ENCODE results near the gene ZNF330.

ZNF330 gene

DNA sequence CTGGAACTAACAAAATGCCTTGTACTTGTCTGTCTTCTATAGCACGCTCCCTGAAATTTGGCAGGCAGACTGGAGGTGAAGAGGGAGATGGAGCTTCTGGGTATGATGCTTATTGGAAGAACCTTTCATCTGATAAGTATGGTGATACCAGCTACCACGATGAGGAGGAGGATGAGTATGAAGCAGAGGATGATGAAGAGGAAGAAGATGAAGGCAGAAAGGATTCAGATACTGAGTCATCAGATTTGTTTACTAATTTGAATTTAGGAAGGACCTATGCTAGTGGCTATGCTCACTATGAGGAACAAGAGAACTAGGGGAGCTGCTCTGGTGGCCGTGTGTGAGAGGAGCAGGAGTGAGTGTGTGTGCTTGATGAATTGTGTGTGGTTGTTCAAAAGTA lies 13.0 kb downstream of the ZNF330 start:
- no peak for DNase-seq (ENCODE audit: low spot score)

DNA sequence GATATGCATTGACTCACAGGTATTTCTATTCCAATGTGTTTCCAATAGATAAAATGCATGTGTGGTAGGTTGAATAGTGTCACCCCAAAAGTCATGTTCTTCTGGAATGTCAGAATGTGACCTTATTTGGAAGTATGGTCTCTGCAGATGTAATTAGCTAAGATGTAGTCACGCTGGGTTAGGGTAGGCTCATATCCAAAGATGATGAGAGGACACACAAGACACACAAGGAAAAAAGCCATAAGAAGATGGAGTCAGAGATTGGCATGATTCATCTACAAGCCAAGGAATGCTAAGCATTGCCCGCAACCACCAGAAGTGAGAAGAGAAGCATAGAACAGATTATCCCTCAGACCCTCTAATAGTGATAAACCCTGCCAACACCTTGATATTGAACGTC lies 17.5 kb downstream of the ZNF330 start:
- no peak for DNase-seq (ENCODE audit: low spot score)

DNA sequence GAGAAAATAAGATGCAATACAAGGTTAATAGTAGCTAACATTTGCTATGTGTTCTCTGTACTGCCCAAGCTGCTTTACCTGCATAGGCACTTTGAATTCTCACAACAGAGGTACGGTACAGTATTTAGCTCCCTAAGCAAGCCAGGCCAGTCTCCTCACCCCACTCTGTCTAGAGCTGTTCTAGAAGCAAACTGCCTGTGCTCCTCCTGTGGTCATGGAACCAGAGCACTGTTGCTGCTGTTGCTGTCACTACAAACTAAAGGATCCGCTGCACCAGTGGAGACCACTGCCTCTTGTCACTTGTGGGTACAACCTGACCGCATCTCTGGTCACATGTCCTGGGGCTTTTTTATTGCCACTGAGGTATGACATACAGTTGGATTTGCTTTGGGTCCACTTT lies 19.6 kb downstream of the ZNF330 start:
- DNase-seq (ENCODE audit: low spot score), result no peak

DNA sequence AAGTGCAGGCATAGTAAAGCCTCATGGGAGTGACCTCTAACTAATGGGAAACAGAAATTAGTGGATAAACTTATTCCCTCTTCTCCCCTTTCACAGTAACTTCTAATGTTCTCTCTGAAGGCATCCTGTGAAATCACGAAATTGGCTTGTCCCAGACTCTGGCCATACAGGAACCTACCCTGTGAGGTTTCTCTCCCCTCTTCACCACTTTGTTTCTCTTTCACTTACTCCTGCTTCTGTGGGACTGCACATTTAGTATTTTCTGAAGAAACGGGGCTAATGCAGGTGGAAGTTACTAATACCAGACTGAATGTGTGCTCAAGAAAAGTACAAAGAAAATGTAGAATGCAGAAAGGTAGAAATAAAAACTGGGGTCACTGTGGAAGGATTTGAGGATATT lies 20.0 kb downstream of the ZNF330 start:
- DNase-seq (ENCODE audit: low spot score), result no peak

DNA sequence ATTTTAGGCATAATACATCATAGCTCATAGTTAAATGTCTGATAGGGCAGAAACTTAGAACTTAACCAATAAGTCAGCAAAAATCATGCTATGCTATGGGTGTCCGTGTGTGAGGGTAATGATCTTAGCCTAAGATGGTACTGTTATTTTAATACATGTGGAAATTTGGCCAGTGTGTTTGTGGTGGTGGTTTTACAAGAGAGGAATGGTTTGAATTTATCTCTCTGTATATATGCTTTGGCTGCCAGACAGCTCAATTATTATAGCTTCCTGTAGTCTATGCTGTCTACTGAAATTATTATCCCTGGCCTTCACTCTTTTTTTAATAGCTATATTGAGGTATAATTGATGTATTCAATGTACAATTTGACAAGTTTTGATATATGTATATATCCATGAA lies 21.3 kb downstream of the ZNF330 start:
- no peak for DNase-seq (ENCODE audit: low spot score)

DNA sequence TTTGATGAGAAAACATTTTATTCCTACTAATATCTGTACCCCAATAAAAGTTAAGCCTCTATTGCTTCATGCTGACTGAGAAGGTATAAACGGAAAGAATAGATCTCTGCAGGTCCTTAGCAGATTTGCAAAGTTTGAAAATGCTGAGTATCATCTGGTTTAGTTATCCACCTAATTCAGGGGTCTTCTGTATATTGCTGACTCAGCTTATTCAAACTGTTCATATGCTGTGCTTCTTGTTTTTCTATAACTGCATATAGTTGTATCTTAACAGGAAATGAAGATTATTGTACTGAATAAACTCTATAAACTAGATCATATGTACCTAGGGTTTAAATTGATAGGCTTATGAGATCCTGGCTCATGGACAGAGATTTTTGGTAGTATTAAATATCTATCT lies 23.7 kb downstream of the ZNF330 start:
- DNase-seq (ENCODE audit: low spot score), result no peak

DNA sequence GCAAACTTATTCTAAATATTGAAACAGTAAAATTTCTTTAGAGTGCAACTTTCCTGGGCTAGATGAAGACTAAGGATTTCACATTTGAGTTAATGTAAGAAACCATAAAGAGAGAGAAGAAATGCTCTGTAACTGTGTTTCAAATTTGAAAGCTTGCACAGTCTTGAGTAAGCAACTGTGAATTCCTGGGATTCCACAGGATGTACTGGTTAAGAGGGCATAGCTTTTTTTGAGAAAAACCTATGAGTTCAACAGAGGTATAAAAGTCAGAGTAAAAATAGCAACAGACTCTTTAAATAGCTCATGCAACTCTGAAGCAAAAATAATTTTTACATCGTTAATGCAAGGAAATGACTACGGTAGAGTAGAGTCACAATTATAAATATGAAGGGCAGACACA lies 25.5 kb downstream of the ZNF330 start:
- DNase-seq (ENCODE audit: low spot score), result no peak

DNA sequence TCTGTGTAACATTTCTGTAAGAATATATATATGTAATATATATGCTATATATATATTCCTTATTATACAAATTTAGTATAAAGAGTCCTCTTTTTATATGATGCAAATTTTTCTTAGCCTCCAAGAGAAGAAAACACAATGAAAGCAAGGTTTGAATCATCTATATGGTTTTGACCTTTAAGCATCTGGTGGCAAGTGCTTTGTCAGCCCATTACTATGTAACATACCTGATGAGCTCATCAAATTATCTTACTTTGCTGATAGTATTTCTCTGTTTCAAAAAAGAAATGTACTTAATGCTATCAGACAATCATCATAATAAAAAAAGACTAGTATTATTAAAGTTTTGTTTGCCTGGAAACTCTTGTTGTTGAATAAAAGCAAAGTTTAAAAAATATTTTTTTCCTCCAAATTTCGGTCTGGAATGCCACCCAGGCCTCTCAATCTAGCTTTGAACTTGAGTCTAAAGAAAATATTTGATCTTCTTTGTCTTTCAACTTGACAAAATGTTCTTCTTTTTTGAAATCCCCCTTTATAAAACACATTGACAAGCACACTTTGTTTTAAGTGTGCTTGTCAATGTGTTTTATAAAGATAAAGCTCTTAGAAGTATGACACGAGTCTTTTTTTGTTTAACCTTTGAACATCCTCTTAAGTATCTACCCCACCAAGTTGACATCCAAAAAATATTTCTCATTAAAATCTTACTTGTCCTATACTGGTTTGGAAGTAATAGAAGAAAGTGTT lies 26.2 kb downstream of the ZNF330 start:
- no peak for DNase-seq (ENCODE audit: low spot score)

DNA sequence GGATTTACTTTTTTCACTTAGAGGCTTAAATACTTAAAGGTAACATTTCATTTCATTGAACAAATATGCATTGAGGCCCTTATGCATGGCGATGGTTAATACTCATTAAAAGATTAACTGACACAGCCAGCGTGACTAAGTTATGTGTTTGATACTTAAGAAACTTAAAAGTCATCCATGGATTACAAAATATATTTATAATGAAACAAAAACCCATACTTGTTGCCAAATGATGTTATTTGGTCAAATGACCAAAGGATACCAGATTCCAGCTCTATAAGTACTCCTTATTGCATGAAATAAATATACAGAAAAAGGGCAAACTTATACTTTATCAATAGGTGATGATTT lies 26.7 kb downstream of the ZNF330 start:
- no peak for DNase-seq (ENCODE audit: low spot score)

DNA sequence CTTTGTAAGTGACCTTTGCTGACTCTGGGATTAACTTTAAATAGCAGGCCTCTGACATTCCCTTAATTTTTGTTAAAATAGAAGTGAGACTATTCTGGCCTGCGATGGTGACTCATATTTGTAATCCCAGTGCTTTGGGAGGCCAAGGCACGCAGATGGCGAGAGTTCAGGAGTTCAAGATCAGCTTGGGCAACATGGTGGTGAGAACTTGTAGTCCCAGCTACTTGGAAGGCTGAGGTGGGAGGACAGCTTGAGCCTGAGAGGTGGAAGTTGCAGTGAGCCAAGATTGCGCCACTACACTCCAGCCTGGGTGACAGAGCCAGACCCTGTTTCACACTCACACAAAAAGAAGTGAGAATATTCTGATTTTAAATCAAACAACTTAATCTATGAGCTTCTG lies 27.3 kb downstream of the ZNF330 start:
- no peak for DNase-seq (ENCODE audit: low spot score)

DNA sequence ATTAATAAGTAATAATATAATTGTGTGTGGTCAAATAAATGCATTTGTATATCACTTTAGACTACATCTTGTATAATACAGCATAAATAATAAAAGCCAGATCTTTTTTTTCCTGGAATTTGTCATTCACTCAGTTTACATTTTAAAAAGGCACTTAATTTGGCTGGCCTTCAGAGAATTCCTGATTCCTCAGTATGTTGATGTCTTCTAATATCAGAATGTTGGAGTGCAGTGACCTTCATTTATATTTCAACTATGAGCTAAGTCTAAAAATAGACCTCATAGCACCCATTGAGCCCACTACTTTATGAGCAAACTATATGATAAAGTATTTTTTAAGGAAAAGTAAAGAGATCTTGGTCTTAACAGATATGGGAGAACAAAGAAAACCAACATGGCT lies 27.8 kb downstream of the ZNF330 start:
- DNase-seq (ENCODE audit: low spot score), result no peak

DNA sequence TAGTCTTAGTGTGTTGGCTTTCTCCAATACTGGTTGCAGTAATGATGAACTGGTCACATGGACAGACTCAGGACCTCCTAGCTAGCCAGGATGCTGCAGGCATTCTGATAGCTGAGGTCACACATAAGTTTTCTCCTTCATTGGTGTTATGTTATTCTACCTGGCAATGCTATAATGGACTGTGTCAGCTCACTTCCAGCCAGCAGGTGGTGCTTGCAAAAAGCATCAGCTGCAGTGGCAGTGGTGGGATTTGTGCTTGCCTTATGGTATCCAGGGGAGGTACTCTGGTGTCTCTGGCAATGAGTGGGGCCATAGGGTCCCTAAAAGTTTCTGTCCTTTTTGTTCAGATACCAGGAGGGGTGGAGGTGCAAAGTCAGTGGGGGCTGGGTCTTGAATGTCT lies 33.6 kb downstream of the ZNF330 start:
- no peak for DNase-seq (ENCODE audit: low spot score)

DNA sequence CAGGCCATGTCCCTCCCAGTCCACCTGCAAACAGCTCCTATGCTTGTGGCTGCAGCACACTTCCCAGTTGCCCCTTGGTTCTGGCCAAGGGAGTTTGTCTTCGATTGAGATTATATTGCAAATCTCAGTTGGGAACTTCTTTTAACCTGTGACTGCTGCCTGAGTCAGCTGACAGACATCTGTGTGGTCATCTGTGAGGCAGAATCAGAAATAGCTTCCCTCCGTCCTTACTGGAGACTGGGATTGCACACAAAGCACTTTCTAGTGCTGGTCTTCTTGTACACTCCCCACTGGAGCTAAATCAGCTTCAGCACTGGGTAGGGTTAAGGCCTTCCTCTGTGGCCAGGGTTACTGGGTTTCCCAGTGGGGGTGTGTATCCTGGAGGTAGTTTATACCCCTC lies 34.3 kb downstream of the ZNF330 start:
- no peak for DNase-seq (ENCODE audit: low spot score)

DNA sequence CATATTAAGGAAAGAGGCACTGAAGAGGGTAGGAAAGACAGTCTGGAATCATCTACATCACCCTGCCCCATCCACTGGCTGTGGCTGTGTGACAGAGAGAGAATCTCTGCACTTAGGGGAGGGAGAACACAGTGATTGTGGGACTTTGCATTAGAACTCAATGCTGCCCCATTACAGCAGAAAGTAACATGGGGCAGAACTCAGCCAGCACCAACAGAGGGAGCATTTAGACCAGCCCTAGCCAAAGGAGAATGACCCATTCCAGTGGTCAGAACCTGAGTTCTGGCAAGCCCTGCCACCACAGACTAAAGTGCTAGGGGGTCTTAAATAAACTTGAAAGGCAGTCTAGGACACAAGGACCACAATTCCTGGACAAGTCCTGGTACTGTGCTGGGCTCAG lies 37.9 kb downstream of the ZNF330 start:
- DNase-seq (ENCODE audit: low spot score), result no peak

DNA sequence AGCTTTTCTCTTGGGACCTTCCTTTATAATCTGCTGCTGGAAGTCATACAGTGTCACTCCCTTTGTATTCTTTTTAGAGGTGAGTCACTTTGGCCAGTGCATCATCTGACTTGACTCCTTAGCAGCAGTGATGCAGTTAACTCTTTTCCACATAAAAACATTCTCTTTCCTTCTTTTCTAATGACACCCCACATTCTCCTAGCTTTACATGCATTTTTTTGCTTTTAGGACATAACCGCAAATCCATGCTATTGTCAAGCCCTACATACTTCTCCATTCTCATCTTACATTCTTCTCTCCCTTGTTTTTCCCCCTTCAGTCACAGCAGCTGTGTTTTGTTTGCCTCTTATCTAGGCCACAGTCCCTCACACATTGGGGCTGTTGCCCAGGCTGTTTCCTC lies 55.1 kb downstream of the ZNF330 start:
- DNase-seq (ENCODE audit: low spot score), result no peak

DNA sequence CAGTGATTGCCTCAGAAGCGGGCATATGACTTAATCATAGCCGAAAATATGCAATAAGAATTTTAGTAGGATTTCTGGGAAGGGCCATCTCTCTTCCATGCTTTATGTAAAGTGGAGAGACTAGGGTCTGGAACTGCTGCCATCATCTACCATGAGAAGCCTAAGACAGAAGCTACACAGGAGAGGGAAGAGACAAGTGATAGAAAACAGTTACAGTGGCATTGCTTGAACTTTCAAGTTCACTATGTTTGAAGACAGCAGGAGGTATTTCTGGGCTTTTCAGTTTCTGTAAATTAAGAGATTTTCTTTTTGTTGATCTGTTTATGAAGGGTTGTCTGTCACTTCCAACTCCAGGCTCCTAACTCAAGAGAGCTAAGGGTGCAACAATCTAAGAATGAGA lies 62.5 kb downstream of the ZNF330 start:
- DNase-seq (ENCODE audit: low spot score), result no peak

DNA sequence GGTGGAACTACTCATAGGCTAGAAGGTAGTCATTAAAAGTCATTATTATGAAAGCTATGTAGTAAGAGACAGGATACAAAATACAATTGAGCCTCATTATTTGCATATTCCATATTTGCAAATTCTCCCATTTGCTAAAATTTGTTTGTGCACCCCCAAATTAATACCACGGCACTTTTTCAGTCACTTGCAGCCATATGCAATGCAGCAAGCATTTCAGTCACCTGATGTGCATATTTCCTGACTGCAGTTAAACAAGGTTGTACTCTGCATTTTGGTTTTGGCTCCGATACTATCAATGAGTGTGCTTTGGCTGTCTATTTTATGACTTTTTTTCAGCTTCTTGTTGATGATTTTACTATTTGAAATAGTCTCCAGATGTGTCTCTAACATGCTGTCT lies 62.9 kb downstream of the ZNF330 start:
- no peak for DNase-seq (ENCODE audit: low spot score)

All from CD4-positive, alpha-beta T cell treated with Interleukin-2 at 100 ng/mL for 4 hours (primary cell).